ENCODE results near the gene ILKAP. TPM values are rescaled to one million over a fixed set of nuclear protein-coding genes. Genes with fewer than 3 reads are reported as not detected.

The ILKAP gene
- total RNA-seq, 1 experiment from 2014 or later, result 31.6 TPM

- H3K36me3 Mint-ChIP-seq (ENCODE audit: insufficient read depth, unreplicated experiment), result no peaks in the 10 kb centered on the region
- no TSS peak for BruUV-seq (replicated peaks)
- POLR2A ChIA-PET, result no interaction called here
- CTCF ChIA-PET, result interaction anchor here (1.1 kb wide), 1 partner anchor 13 kb away, joined by 5 read pairs; no protein-coding TSS in a partner anchor
- no peak for TF ChIP-seq CTCF (IDR thresholded peaks at IDR 0.05; ENCODE audit: insufficient read depth in 1 of 2, low read depth in 1 of 2, low read length in 1 of 2, severe bottlenecking in 1 of 2, unreplicated experiment in 1 of 2)
- no peaks in the 10 kb centered on the region for H3K27me3 ChIP-seq (replicated peaks; ENCODE audit: control insufficient read depth, insufficient read depth, low read length)
- H3K4me1 Mint-ChIP-seq (ENCODE audit: low read depth, unreplicated experiment), result no peaks in the 10 kb centered on the region
- H3K4me1 ChIP-seq, result no peaks in the 10 kb centered on the region
- intact Hi-C loops (cut with micrococcal nuclease; ENCODE audit: unreplicated experiment), result no loop called here
- no peak overlapping the region for H3K4me3 ChIP-seq (ENCODE audit: low read depth, low read length)
- H3K27ac Mint-ChIP-seq (ENCODE audit: unreplicated experiment), result no peak overlapping the region
- no peaks in the 10 kb centered on the region for H3K9me3 Mint-ChIP-seq (ENCODE audit: unreplicated experiment)
- H3K4me3 Mint-ChIP-seq (ENCODE audit: unreplicated experiment), result no peak overlapping the region
- DNase-seq, result no peak
- H3K9me3 ChIP-seq, result no peaks in the 10 kb centered on the region
- no peaks in the 10 kb centered on the region for H3K36me3 ChIP-seq (ENCODE audit: control insufficient read depth, insufficient read depth, low read length)
- H3K27me3 Mint-ChIP-seq (ENCODE audit: insufficient read depth, unreplicated experiment), result peaks cover 4% of the 10 kb centered on the region
These were observed 82.8 kb downstream of the ILKAP start for GRCh38 chr2:238120463-238121298.

Other genes starting within 250 kb of the ILKAP start
- 33.9 and 38.9 TPM in 2 replicates for gene UBE2F, start 236.7 kb downstream of the ILKAP start, total RNA-seq (2022)
- gene SCLY, start 142.7 kb downstream of the ILKAP start, total RNA-seq (2022), result 21.2 and 21.7 TPM in 2 replicates
- not detected in 2 replicates for gene ESPNL, start 103.4 kb downstream of the ILKAP start, total RNA-seq (2022)
- 0.26 and 0.36 TPM in 2 replicates for gene KLHL30, start 65.0 kb downstream of the ILKAP start, total RNA-seq (2022)
- gene ERFE, start 44.7 kb downstream of the ILKAP start, total RNA-seq (2022), result 1.4 and 1.6 TPM in 2 replicates
- 21.2 and 22.1 TPM in 2 replicates for gene HES6, start 36.3 kb upstream of the ILKAP start, total RNA-seq (2022)
- 12.2 and 12.5 TPM in 2 replicates for gene PER2, start 84.9 kb upstream of the ILKAP start, total RNA-seq (2022)
- gene TRAF3IP1, start 116.8 kb upstream of the ILKAP start, total RNA-seq (2022), result 7.1 and 7.4 TPM in 2 replicates
- gene ASB1, start 223.2 kb upstream of the ILKAP start, total RNA-seq (2022), result 14.2 and 16.9 TPM in 2 replicates